ENCODE results near the gene PAIP2B. TPM values are rescaled to one million over a fixed set of nuclear protein-coding genes. Genes with fewer than 3 reads are reported as not detected.

PAIP2B gene
- polyA plus RNA-seq, 1 of the 3 experiments (the other 2 are of a cell fraction), result 0.20 TPM

- H4K20me1 ChIP-seq (ENCODE audit: insufficient read depth), result no peaks in the 10 kb centered on the region
- no peak overlapping the region for H2AFZ ChIP-seq (ENCODE audit: low read depth)
- TF ChIP-seq, protein P1, sequence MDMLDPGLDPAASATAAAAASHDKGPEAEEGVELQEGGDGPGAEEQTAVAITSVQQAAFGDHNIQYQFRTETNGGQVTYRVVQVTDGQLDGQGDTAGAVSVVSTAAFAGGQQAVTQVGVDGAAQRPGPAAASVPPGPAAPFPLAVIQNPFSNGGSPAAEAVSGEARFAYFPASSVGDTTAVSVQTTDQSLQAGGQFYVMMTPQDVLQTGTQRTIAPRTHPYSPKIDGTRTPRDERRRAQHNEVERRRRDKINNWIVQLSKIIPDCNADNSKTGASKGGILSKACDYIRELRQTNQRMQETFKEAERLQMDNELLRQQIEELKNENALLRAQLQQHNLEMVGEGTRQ (IDR thresholded peaks at IDR 0.05; ENCODE audit: borderline replicate concordance, low read depth, low read length), result no peak
- TF ChIP-seq TAF1 (IDR thresholded peaks at IDR 0.05; ENCODE audit: borderline replicate concordance, low read depth, low read length) (no peak), NRF1 (IDR thresholded peaks at IDR 0.05; ENCODE audit: low read depth, low read length) (no peak), JUND (IDR thresholded peaks at IDR 0.05) (no peak)
- TF ChIP-seq, protein P2, sequence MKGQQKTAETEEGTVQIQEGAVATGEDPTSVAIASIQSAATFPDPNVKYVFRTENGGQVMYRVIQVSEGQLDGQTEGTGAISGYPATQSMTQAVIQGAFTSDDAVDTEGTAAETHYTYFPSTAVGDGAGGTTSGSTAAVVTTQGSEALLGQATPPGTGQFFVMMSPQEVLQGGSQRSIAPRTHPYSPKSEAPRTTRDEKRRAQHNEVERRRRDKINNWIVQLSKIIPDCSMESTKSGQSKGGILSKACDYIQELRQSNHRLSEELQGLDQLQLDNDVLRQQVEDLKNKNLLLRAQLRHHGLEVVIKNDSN (IDR thresholded peaks at IDR 0.05; ENCODE audit: borderline replicate concordance, low read depth), result no peak
- TF ChIP-seq, protein P3, sequence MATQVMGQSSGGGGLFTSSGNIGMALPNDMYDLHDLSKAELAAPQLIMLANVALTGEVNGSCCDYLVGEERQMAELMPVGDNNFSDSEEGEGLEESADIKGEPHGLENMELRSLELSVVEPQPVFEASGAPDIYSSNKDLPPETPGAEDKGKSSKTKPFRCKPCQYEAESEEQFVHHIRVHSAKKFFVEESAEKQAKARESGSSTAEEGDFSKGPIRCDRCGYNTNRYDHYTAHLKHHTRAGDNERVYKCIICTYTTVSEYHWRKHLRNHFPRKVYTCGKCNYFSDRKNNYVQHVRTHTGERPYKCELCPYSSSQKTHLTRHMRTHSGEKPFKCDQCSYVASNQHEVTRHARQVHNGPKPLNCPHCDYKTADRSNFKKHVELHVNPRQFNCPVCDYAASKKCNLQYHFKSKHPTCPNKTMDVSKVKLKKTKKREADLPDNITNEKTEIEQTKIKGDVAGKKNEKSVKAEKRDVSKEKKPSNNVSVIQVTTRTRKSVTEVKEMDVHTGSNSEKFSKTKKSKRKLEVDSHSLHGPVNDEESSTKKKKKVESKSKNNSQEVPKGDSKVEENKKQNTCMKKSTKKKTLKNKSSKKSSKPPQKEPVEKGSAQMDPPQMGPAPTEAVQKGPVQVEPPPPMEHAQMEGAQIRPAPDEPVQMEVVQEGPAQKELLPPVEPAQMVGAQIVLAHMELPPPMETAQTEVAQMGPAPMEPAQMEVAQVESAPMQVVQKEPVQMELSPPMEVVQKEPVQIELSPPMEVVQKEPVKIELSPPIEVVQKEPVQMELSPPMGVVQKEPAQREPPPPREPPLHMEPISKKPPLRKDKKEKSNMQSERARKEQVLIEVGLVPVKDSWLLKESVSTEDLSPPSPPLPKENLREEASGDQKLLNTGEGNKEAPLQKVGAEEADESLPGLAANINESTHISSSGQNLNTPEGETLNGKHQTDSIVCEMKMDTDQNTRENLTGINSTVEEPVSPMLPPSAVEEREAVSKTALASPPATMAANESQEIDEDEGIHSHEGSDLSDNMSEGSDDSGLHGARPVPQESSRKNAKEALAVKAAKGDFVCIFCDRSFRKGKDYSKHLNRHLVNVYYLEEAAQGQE (IDR thresholded peaks at IDR 0.05; ENCODE audit: low read depth, low read length), result no peak
- H3F3A ChIP-seq (replicated peaks; ENCODE audit: insufficient read depth), result peaks cover 3% of the 10 kb centered on the region
- H3K36me3 ChIP-seq (replicated peaks in 1 of 2; ENCODE audit: control insufficient read depth in 1 of 2, insufficient read depth in 2 of 2, low read length in 1 of 2), result no peaks in the 10 kb centered on the region
- ChIA-PET CTCF (interaction anchor here (0.8 to 4.6 kb wide), 7 partner anchors 18 to 106 kb away, joined by 3 to 21 read pairs (median 7); partner anchors contain the start of gene ZNF638), POLR2A (no interaction called here)
- no peak overlapping the region for H3K9ac ChIP-seq
- no peaks in the 10 kb centered on the region for H3K9me3 ChIP-seq
- DNase-seq, result no peak
- H3K4me3 ChIP-seq (ENCODE audit: low read depth in 2 of 2, low read length in 1 of 2), result no peak overlapping the region
- H3K9me2 ChIP-seq, result no peaks in the 10 kb centered on the region
- no peak overlapping the region for H3K27ac ChIP-seq (ENCODE audit: low read depth in 2 of 2, low read length in 1 of 2)
- H3K79me2 ChIP-seq (ENCODE audit: insufficient read depth), result no peaks in the 10 kb centered on the region
- no peaks in the 10 kb centered on the region for H3K27me3 ChIP-seq (ENCODE audit: insufficient read depth)
- no peak overlapping the region for H3K4me2 ChIP-seq
- H3K4me1 ChIP-seq (ENCODE audit: control insufficient read depth in 1 of 2, insufficient read depth in 2 of 2, low read depth in 1 of 2, low read length in 1 of 2), result peaks cover 0 to 4% of the 10 kb centered on the region in 2 experiments; a peak in 1 of 4 replicates
These were observed 2.0 kb downstream of the PAIP2B start for GRCh38 chr2:71224935-71225334.

- WGBS (ENCODE audit: low lambda C conversion rate), result 28% methylated on average over 1 of the region's 1 CpG
- Histone ChIP-seq H3K4me2 (no peak overlapping the region), H3K27me3 (ENCODE audit: insufficient read depth) (no peaks in the 10 kb centered on the region), H4K20me1 (ENCODE audit: insufficient read depth) (no peaks in the 10 kb centered on the region), H3F3A (replicated peaks; ENCODE audit: insufficient read depth) (peaks cover 3% of the 10 kb centered on the region), H3K9me3 (no peaks in the 10 kb centered on the region), H3K79me2 (ENCODE audit: insufficient read depth) (no peaks in the 10 kb centered on the region), H2AFZ (ENCODE audit: low read depth) (no peak overlapping the region), H3K9me2 (no peaks in the 10 kb centered on the region), H3K4me1 (ENCODE audit: control insufficient read depth in 1 of 2, insufficient read depth in 2 of 2, low read depth in 1 of 2, low read length in 1 of 2) (peaks cover 0 to 4% of the 10 kb centered on the region in 2 experiments; a peak in 1 of 4 replicates), H3K27ac (ENCODE audit: low read depth in 2 of 2, low read length in 1 of 2) (no peak overlapping the region), H3K36me3 (replicated peaks in 1 of 2; ENCODE audit: control insufficient read depth in 1 of 2, insufficient read depth in 2 of 2, low read length in 1 of 2) (no peaks in the 10 kb centered on the region), H3K9ac (no peak overlapping the region), H3K4me3 (ENCODE audit: low read depth in 2 of 2, low read length in 1 of 2) (no peak overlapping the region)
- ChIA-PET POLR2A (no interaction called here), CTCF (interaction anchor here (0.7 to 4.6 kb wide), 29 partner anchors 10 to 292 kb away, joined by 3 to 47 read pairs (median 5); partner anchors contain the start of gene ZNF638)
- DNase-seq, result no peak
- TF ChIP-seq IRF3 (IDR thresholded peaks at IDR 0.05; ENCODE audit: low read depth, low read length), result no peak
- no peak for TF ChIP-seq NRF1 (IDR thresholded peaks at IDR 0.05; ENCODE audit: low read depth, low read length)
- no peak for TF ChIP-seq TEAD4 (IDR thresholded peaks at IDR 0.05; ENCODE audit: borderline replicate concordance, insufficient read depth)
- TF ChIP-seq, protein P4, sequence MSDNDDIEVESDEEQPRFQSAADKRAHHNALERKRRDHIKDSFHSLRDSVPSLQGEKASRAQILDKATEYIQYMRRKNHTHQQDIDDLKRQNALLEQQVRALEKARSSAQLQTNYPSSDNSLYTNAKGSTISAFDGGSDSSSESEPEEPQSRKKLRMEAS (IDR thresholded peaks at IDR 0.05; ENCODE audit: low read depth), result no peak
- no peak for TF ChIP-seq GATA2 (CRISPR knock-in tag; IDR thresholded peaks at IDR 0.05)
- TF ChIP-seq FOSL2 (IDR thresholded peaks at IDR 0.05; ENCODE audit: borderline replicate concordance, low read depth), result no peak
- TF ChIP-seq RAD21 (IDR thresholded peaks at IDR 0.05; ENCODE audit: low read length), result no peak
- TF ChIP-seq JUND (IDR thresholded peaks at IDR 0.05), result no peak
These were observed 2.4 kb downstream of the PAIP2B start for GRCh38 chr2:71224457-71224856.
